Gastrocnemius medialis (tissue), 4 donors: ENCODE measurements around the gene GIT2. TPM values are rescaled to one million over a fixed set of nuclear protein-coding genes. Genes with fewer than 3 reads are reported as not detected.
"Not testable (repeated sequence)": the region's sequence is repeated elsewhere in the genome, so short reads cannot be mapped to it uniquely, and the experiment has no call there.

Experiments
- ATAC-seq, 2 donors: fragments of 150-250 bp; one replicate each; pipeline ENCODE4 v1.9.1; 2016
- DNase-seq, 2 donors: peaks; one replicate each; pipeline ENCODE4 v3.0.0-alpha.2; 2019
- H3K27ac ChIP-seq, 4 donors: fragments of 200-600 bp; sonication (generic); 1 replicate in 1 of 4; 2 replicates in 3 of 4; pipeline ENCODE4 v1.5.1; 2016 to 2018; ENCODE audit warnings: mild to moderate bottlenecking in 2 of 4, moderate library complexity in 1 of 4
- H3K27me3 ChIP-seq, 3 donors: fragments of 200-600 bp; sonication (generic) in 2 of 3; 1 replicate in 1 of 3; 2 replicates in 2 of 3; pipeline versions ENCODE4 v1.5.1 to v1.6.0; 2016 to 2019; ENCODE audit warnings: mild to moderate bottlenecking in 1 of 3, moderate library complexity in 1 of 3
- H3K36me3 ChIP-seq, 2 donors: fragments of 200-600 bp; sonication (generic) in 1 of 2; one replicate each; pipeline ENCODE4 v1.5.1; 2017 to 2018
- H3K4me1 ChIP-seq, 2 donors: fragments of 200-600 bp; sonication (generic) in 1 of 2; one replicate each; pipeline ENCODE4 v1.5.1; 2016 to 2017; ENCODE audit warnings: mild to moderate bottlenecking in 2 of 2
- H3K4me3 ChIP-seq, 4 donors: fragments of 200-600 bp; sonication (generic) in 3 of 4; 1 replicate in 1 of 4; 2 replicates in 3 of 4; pipeline ENCODE4 v1.5.1; 2016 to 2019; ENCODE audit warnings: mild to moderate bottlenecking in 2 of 4
- H3K9me3 ChIP-seq, 3 donors: fragments of 200-600 bp; sonication (generic) in 2 of 3; 1 replicate in 1 of 3; 2 replicates in 2 of 3; pipeline ENCODE4 v1.5.1; 2016 to 2019
- CTCF ChIP-seq, 5 experiments: fragments of 450-650 bp in 3 of 5; fragments of 200-600 bp in 2 of 5; sonication (generic) in 2 of 5; IDR thresholded peaks in 4 of 5; conservative IDR thresholded peaks in 1 of 5; 1 replicate in 4 of 5; 2 replicates in 1 of 5; pipeline ENCODE4 v1.5.1; 2016 to 2019; ENCODE audit warnings: antibody characterized with exemption in 5 of 5, mild to moderate bottlenecking in 3 of 5, moderate library complexity in 3 of 5
- POLR2A ChIP-seq, 2 donors: fragments of 450-650 bp; IDR thresholded peaks; one replicate each; pipeline ENCODE4 v1.6.1; 2017; ENCODE audit warnings: antibody characterized with exemption in 2 of 2, mild to moderate bottlenecking in 2 of 2, moderate library complexity in 2 of 2
- in situ Hi-C, 4 donors: fragments of 200-750 bp; cut with MboI; loops; one replicate each; pipeline versions ENCODE4 v1.15.0 to v1.8.0; 2017; ENCODE audit warnings: low sequenced_read_pairs in 4 of 4
- intact Hi-C: fragments of 100-400 bp; cut with DNase I; formaldehyde crosslinking; loops from one replicate; pipeline ENCODE4 v1.15.1; 2023; ENCODE audit warnings: low total_unique reads
- total RNA-seq, 4 donors: library from RNA; depleted of rRNA; stranded (reverse); fragments of >200 nt; gene quantifications; one replicate each; pipeline versions ENCODE4 v1.1.0 to v1.2.3, GENCODE V29; 2016

GIT2 gene
- total RNA-seq, 4 donors from 2014 or later: 23.4 to 32.1 (median 23.6) TPM

- no peak for ATAC-seq
- Histone ChIP-seq H3K27ac (no peak overlapping the region), H3K4me3 (no peak overlapping the region), H3K9me3 (no peaks in the 10 kb centered on the region), H3K27me3 (no peaks in the 10 kb centered on the region), H3K36me3 (peaks cover 0 to 79% of the 10 kb centered on the region in 2 donors), H3K4me1 (no peaks in the 10 kb centered on the region)
- intact Hi-C loops: no loop called here
- DNase-seq: no peak
- TF ChIP-seq POLR2A (IDR thresholded peaks at IDR 0.05) (no peak), CTCF (IDR thresholded peaks at IDR 0.05 in 4 of 5, conservative IDR thresholded peaks at IDR 0.05 in 1 of 5) (no peak)
- in situ Hi-C loops: no loop called here
Observed at GRCh38 chr12:110015132-110015531, 19.0 kb upstream of the GIT2 start.

- intact Hi-C loops (no loop called here), in situ Hi-C loops (no loop called here)
- ATAC-seq (no peak), DNase-seq (no peak)
- Histone ChIP-seq H3K36me3 (peaks cover 0 to 56% of the 10 kb centered on the region in 2 donors), H3K27ac (no peak overlapping the region), H3K4me1 (no peaks in the 10 kb centered on the region), H3K9me3 (no peaks in the 10 kb centered on the region), H3K4me3 (no peak overlapping the region), H3K27me3 (no peaks in the 10 kb centered on the region)
- TF ChIP-seq POLR2A (IDR thresholded peaks at IDR 0.05): no peak
- no peak for TF ChIP-seq CTCF (IDR thresholded peaks at IDR 0.05 in 4 of 5, conservative IDR thresholded peaks at IDR 0.05 in 1 of 5)
Observed at GRCh38 chr12:110012659-110013058, 16.5 kb upstream of the GIT2 start.

- no peak for TF ChIP-seq POLR2A (IDR thresholded peaks at IDR 0.05)
- TF ChIP-seq CTCF (IDR thresholded peaks at IDR 0.05 in 4 of 5, conservative IDR thresholded peaks at IDR 0.05 in 1 of 5): no peak
- no peak for DNase-seq
- no peaks in the 10 kb centered on the region for H3K27me3 ChIP-seq
- no peak overlapping the region for H3K4me3 ChIP-seq
- in situ Hi-C loops: no loop called here
- no peak for ATAC-seq
- H3K4me1 ChIP-seq: no peaks in the 10 kb centered on the region
- H3K36me3 ChIP-seq: peaks cover 0 to 51% of the 10 kb centered on the region in 2 donors
- intact Hi-C loops: no loop called here
- no peak overlapping the region for H3K27ac ChIP-seq
- no peaks in the 10 kb centered on the region for H3K9me3 ChIP-seq
Observed at GRCh38 chr12:110012137-110012536, 16.0 kb upstream of the GIT2 start.

- DNase-seq: no peak
- Histone ChIP-seq H3K36me3 (peaks cover 0 to 40% of the 10 kb centered on the region in 2 donors), H3K9me3 (no peaks in the 10 kb centered on the region), H3K4me1 (peaks cover 0 to 3% of the 10 kb centered on the region in 2 donors), H3K27me3 (no peaks in the 10 kb centered on the region), H3K27ac (no peak overlapping the region), H3K4me3 (no peak overlapping the region)
- ATAC-seq: no peak
- intact Hi-C loops: no loop called here
- no peak for TF ChIP-seq POLR2A (IDR thresholded peaks at IDR 0.05)
- TF ChIP-seq CTCF (IDR thresholded peaks at IDR 0.05 in 4 of 5, conservative IDR thresholded peaks at IDR 0.05 in 1 of 5): no peak
- in situ Hi-C loops: no loop called here
Observed at GRCh38 chr12:110010853-110011723, 14.9 kb upstream of the GIT2 start.

GRCh38 chr12:110008681-110009398 lies 12.7 kb upstream of the GIT2 start:
- DNase-seq, H3K27ac ChIP-seq, intact Hi-C loops, H3K9me3 ChIP-seq, H3K4me1 ChIP-seq, H3K4me3 ChIP-seq, ATAC-seq, in situ Hi-C loops, H3K27me3 ChIP-seq: not testable (repeated sequence)
- peaks cover 0 to 19% of the 10 kb centered on the region in 2 donors for H3K36me3 ChIP-seq
